Neural progenitor cell (in vitro differentiated cells): ENCODE measurements around the gene MPO.

Source experiments
- EZH2 ChIP-seq: fragments of 200-600 bp; sonication (generic); IDR thresholded peaks from 2 replicates; pipeline ENCODE4 v1.6.1; 2017; ENCODE audit warnings: antibody characterized with exemption, mild to moderate bottlenecking, moderate library complexity
- TF ChIP-seq, protein P1 (sequence below): fragments of 200-600 bp; sonication (generic); IDR thresholded peaks from 2 replicates; pipeline ENCODE4 v1.5.1; 2017; ENCODE audit warnings: antibody characterized with exemption, mild to moderate bottlenecking

DNA sequence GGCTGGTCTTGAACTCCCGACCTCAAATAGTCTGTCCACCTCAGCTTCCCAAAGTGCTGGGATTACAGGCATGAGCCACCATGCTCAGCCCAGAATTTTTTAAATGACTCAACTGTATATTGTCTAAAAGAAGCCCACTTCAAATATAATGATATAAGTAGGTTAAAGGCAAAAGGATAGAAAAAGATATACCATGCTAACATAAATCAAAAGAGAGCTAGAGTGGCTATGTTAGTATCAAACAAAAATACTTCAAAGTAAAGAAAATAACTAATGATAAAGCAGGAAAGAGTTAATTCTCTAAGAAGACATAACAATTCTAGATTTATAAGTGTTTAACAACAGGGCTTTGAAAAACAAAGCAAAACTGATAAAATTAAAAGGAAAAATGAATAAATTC lies 13.3 kb upstream of the MPO start:
- TF ChIP-seq, protein P1, sequence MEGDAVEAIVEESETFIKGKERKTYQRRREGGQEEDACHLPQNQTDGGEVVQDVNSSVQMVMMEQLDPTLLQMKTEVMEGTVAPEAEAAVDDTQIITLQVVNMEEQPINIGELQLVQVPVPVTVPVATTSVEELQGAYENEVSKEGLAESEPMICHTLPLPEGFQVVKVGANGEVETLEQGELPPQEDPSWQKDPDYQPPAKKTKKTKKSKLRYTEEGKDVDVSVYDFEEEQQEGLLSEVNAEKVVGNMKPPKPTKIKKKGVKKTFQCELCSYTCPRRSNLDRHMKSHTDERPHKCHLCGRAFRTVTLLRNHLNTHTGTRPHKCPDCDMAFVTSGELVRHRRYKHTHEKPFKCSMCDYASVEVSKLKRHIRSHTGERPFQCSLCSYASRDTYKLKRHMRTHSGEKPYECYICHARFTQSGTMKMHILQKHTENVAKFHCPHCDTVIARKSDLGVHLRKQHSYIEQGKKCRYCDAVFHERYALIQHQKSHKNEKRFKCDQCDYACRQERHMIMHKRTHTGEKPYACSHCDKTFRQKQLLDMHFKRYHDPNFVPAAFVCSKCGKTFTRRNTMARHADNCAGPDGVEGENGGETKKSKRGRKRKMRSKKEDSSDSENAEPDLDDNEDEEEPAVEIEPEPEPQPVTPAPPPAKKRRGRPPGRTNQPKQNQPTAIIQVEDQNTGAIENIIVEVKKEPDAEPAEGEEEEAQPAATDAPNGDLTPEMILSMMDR: no peak
- no peak for TF ChIP-seq EZH2
